CD4-positive, alpha-beta T cell treated with Interleukin-4 for 4 hours (primary cell): ENCODE results near the gene BAG5.

ENCODE experiments used
- DNase-seq: peaks from one replicate; pipeline ENCODE4 v3.0.0-alpha.2; 2020

Gene BAG5

GRCh38 chr14:103545915-103546651 lies 16.4 kb downstream of the BAG5 start:
- DNase-seq: no peak

GRCh38 chr14:103545219-103545914 lies 17.1 kb downstream of the BAG5 start:
- no peak for DNase-seq

- DNase-seq: no peak
These were observed 17.9 kb downstream of the BAG5 start for GRCh38 chr14:103544388-103545218.

GRCh38 chr14:103543721-103544387 lies 18.6 kb downstream of the BAG5 start:
- DNase-seq: no peak

GRCh38 chr14:103543140-103543539 lies 19.3 kb downstream of the BAG5 start:
- no peak for DNase-seq

DNA sequence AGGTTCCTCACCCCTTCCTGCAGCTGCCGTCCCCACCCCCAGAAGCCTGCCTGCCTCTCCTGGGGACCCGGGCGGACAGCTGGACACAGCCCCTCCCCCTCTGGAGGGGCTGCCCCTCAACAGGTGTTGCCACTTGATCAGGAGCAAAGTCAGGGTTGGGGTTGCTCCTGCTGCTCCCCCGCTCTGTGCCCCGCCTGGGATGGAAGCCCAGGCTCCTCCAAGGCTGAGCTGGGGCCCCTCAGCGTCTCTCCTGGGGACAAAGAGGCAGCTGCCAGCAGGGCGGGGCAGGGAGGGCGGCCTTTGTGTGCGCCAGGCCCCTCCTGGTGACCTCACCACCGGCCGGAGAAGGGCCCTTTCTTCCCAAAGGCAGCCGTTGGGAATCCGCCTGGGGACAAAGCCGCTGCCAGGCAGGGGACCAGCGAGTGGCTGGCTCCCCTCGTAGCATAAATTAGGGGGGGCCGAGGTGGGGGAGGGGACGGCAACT lies 19.8 kb downstream of the BAG5 start:
- no peak for DNase-seq

DNA sequence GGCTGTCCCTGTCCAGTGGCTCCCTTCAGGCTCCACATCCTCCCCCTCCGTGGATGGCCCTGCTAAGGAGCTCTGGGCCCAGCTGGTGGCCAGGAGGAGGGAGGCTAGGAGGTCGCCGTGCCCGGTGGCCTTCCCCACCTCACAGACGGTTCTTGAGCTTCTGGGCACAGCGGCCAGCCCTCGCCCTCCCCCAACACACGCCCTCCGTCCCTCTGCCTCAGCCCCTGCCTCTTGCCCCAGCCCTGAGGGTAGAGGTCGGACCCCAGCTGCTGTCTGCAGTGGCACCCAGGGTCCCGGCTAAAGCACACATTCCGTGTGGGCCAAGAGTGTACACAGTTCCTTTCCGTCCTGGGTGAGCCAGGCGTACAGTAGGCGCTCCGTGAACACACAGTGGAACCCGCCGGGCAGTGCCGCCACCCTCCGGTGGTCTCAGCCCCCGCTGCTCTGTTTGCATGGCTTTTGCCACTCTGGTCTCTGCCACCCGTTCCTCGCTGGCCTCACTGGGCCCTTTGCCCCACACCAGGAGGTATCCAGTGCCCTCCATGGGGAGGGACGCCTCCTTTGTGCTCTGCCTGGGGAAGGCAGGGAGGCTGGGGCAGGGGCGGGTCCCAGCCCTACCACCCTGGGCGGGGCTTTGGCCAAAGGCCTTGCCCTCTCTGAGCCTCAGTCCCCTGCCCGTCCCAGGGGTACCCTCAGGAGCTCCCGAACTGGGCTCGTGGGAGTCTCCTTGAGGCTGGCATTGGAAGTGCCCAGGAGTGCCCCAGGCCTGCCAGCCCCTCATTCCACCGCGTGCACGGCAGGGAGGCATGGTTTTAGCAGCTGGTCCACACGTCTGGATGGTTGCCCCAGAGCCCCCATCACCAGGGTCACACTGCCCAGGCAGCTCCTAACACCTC lies 20.5 kb downstream of the BAG5 start:
- no peak for DNase-seq

DNA sequence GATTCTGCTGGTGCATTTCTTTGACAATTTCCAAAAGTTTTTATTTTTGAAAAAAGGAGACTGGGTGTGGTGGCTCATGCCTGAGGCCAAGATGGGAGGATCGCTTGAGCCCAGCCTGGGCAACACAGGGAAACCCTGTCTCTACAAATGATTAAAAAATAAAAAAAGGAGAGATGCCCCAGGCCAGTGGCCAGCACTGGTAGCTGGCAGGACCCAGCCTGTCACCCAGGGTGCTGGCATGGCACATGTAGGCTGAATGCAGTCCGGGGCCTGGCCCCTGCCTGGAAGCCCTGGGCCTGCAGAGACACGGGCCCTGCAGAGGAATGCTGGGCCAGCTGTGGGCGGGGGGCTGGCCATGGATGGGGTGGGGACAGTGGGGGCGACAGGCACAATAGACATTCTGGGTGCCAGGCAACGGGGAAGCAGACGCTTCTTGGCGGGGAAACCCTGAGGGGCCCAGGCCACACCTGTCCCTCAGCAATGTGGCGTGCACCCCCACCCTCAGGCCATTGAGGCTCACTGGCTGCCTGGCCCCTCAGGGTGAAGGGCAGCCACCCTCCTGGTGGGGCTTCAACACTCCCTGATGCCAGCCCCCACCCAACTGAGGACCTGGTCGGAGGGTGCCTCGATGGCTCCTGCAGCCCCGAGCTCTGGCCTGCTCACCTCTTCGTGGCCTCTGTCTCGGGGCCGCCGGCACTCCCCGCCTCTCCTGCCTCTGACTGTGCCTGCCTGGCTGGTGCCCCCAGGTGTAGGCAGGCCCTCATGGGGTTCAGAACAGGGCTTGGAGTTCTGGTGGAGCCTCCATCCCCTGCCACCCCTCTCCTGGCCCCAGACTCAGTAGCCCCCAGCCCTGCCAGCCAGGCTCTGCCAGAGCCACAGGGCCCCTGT lies 21.4 kb downstream of the BAG5 start:
- no peak for DNase-seq

- DNase-seq: no peak
These were observed 23.2 kb downstream of the BAG5 start for GRCh38 chr14:103539056-103539825.

- DNase-seq: no peak
These were observed 24.0 kb downstream of the BAG5 start for GRCh38 chr14:103538291-103539055.

DNA sequence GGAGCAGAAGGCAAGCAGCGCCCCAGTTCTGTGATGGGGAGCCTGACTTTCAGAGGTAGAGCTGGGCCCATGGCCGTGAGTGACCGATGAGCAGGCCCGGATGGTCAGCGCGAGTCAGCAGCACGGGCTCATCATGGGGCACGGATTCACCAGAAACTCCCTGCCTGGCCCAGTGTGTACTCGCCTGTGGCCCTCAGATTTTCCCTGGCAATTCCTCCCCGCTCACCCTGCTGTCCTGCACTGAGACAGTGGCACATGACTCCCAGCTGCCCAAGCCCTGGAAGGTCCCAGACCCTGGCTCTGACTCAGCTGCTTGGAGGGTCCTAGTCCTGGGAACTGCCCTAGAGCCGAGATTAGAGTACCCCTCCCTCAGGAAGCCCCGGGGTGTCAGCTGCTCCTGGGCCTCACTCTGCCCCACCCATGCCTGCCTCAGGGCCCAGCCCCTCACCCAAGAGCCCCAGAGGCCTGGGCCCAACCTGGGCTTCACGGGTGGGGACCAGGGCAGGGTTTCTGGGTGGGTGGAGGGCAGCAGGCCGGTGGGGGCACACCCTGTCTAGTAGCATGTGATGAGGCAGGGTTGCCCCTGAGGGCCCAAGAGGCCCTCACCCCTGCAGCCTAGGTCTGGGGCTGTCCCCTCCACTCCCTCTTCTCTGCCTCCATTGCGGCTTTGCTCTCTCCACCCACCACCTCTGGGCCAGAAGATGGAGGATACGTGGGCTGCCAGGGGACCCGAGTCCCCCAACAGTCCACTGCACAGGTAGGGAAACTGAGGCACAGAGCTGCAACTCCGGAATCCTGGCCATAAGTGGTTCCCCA lies 25.1 kb downstream of the BAG5 start:
- no peak for DNase-seq

- DNase-seq: no peak
These were observed 25.8 kb downstream of the BAG5 start for GRCh38 chr14:103536693-103537092.

DNA sequence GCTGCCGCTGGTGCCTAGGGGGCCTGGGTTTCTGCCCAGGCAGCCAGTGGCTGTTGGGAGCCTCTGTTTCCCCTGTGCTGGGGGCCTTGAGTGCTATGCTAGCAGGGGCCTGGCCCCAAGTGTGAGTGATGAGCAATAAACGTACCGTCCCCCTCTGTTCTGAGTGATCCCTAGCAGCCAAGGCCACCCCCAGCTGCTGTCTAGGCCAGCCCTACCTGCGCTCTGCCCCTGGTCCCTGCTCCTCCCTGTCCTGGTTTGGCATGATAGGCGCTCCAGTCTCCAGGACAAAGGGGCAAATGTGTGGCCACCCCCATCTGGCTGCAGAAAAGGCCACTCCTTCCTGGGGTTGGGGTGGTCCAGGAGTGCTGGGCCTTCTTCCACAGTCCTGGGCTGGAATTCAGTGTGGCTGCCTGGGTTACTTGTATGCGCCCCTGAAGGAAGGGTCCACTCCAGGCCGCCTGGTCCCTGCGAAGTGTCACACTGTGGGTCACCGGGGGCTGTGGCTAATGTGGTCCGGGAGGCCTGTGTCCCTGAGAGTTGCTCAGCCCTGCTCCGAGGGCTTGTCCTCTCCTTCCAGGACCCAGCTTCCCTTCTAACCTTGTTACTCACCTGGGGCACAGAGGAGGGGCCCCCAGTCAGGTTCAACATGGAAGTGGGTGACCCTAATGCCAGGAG lies 26.4 kb downstream of the BAG5 start:
- no peak for DNase-seq

DNA sequence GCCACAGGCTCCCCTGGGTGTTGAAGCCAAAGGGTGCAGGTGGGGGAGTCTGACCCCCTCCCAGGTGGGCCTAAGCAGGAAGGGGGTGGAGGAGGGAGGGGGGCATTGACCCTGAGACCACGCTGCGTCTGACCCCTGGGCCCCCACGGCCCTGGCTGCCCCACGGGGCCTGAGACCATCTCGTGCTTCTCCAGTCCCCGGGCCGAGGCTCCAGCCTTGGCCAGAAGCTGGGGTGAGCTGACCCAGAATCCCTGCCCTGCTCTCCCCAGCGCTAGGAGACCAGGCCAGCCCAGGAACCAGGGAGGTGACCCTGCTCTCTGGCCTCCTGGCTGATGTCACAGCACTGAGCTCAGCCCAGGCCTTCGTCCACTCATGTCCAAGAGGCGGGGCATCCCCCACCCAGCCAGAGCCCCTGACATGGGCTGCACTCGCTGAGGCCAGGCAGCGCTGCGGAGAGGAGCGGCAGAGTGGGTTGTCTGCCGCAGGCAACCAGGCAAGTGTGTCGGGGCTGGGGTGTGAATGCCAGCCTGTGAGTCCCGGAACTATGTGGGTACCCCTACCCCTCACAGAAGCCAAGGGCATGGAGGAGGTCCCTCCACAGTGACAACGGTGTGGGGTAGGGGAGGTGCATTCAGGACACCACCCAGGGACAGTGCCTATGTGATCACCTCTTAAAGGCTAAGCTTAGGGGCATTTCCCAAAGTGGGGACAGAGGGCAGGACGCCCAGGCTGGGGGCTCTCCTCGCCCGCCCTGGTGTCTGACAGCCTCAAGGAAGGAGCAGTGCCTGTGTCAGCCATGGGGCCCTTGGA lies 27.2 kb downstream of the BAG5 start:
- DNase-seq: no peak

GRCh38 chr14:103534576-103535061 lies 27.8 kb downstream of the BAG5 start:
- DNase-seq: no peak

DNA sequence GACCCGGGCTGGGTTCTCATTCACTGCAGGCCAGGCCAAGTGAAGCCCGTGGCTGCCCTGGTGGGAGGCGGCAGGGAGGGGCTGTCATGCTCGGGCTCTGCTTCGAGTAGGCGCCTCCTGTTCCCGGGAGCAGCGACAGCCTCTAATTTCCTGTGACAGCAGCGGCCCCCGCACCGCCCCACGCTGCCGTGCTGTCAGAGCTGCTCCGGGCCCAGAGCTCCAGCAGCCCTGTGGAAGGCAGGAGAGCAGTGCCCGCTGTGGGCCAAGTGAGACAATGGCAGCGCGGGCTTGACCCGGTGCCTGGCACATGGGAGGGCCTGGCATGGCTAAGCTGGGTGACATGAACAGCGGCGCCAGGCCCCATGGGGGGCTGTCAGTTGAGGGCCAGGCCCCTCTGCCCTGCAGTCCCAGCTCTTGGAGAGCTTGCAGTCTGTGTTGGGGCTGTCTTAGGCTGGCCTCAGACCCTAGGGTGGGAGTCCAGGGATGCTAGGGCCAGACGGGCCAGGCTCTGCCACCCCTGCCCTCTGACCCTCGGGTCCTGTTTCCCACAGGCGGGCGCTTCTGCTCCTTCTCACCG lies 28.4 kb downstream of the BAG5 start:
- DNase-seq: no peak
